GM10266 (cell line): ENCODE measurements around the gene ZC3H7B.

ENCODE experiments used
- DNase-seq: peaks from one replicate; pipeline ENCODE4 v3.0.0; 2012; ENCODE audit errors: extremely low spot score
- TF ChIP-seq, protein P1 (sequence below): IDR thresholded peaks from 2 replicates; pipeline ENCODE4 v1.5.1; 2012; ENCODE audit warnings: mild to moderate bottlenecking, low read depth; ENCODE audit not compliant: control insufficient read depth, insufficient read depth; ENCODE audit errors: missing control alignments

The ZC3H7B gene

DNA sequence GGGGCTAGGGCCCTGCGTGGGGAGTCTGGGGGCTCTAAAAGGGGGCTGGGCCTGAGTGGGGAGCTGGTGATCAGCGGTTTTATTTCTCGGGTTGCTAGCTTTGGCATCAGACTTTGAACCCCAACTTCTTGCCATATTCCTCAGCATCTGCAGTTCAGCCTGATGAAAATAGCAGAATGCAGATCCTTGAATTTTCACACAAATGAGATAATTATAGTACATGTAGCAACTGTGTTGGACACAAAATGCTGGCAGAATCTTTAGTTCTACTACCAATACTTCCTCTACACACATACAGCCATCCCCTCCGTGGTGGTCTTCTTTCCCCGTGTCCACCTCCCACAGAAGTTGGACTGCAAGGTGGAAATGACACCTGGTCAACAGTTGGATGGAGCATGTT, 1.5 kb downstream of the ZC3H7B start:
- DNase-seq: no peak
- TF ChIP-seq, protein P1, sequence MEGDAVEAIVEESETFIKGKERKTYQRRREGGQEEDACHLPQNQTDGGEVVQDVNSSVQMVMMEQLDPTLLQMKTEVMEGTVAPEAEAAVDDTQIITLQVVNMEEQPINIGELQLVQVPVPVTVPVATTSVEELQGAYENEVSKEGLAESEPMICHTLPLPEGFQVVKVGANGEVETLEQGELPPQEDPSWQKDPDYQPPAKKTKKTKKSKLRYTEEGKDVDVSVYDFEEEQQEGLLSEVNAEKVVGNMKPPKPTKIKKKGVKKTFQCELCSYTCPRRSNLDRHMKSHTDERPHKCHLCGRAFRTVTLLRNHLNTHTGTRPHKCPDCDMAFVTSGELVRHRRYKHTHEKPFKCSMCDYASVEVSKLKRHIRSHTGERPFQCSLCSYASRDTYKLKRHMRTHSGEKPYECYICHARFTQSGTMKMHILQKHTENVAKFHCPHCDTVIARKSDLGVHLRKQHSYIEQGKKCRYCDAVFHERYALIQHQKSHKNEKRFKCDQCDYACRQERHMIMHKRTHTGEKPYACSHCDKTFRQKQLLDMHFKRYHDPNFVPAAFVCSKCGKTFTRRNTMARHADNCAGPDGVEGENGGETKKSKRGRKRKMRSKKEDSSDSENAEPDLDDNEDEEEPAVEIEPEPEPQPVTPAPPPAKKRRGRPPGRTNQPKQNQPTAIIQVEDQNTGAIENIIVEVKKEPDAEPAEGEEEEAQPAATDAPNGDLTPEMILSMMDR: no peak

GRCh38 chr22:41305646-41306045, 4.3 kb downstream of the ZC3H7B start:
- no peak for DNase-seq
- TF ChIP-seq, protein P1: no peak

DNA sequence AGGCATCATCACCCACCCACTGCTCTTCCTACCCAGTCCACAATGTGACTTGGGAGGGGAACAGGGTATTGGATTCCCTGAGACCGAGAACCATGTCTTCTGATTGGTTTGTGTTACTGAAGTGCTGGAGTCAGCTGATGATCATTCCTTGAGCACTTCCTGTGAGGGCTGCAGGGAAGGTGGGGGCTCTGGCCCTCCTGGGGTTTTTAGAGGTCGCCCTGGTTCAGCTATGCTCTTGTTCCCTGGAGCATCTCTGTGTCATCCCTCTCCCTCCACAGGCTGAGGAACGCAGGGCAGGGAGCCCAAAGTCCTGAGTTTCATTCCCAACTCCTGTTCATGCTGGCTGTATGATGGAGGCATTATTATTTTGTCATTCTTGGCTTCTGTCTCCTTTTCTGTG, 6.7 kb downstream of the ZC3H7B start:
- TF ChIP-seq, protein P1: no peak
- no peak for DNase-seq

DNA sequence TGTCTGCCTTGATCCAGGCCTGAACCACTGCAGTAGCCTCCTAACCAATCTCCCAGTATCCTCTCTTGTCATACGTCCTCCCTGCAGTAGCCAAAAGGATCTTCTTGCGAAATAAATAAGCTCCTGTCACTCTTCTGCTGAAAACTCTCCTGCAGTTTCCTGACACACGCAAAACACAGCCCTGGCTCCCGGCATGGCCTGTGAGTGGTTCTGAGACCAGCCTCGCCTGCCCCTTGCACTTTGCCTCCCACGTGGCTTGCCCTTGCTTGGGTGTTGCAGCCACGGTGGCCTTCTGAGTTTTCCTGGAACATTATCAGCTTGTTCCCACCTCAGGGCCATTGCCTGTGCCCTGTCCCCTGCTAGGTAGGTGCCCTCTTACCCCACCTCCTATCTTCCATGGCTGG, 7.2 kb downstream of the ZC3H7B start:
- DNase-seq: no peak
- TF ChIP-seq, protein P1: no peak

DNA sequence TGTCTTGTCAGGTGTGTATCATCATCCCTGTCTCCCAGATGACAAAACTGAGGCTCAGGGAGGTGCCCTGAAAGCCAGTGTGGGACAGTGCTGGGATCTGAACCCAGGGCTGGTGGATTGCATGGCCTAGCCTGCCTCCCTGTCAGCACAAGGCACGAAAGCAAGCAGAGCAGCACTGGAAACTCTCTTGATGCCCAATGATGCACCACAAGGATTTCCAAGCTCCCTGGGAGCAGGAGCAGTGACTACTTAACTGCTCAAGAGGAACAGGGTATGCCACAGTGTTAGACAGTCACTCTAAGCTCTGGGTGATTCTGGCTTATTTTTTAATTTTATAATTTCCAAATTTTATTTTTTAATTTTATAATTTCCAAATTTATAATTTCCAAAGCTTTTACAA, 9.0 kb downstream of the ZC3H7B start:
- TF ChIP-seq, protein P1: no peak
- no peak for DNase-seq

DNA sequence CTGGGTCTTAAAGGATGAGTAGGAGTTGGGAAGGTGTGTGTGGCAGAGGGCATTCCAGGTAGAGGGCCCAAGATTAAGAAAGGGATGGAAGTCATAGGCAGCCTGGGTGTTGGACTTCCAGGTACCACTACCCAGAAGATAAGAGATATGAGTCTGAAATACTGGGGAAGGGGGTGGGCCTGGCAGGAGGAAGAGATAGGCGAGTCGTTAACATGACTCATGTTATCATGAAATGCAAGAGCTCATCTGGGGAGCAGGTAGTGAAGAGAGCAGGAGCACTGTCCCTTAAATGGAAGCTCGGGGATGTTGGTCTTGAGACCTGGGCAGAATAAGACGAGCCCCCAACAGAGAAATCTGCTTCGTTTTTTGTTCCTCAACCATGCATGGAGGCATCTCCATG, 10.2 kb downstream of the ZC3H7B start:
- TF ChIP-seq, protein P1: no peak
- DNase-seq: no peak

DNA sequence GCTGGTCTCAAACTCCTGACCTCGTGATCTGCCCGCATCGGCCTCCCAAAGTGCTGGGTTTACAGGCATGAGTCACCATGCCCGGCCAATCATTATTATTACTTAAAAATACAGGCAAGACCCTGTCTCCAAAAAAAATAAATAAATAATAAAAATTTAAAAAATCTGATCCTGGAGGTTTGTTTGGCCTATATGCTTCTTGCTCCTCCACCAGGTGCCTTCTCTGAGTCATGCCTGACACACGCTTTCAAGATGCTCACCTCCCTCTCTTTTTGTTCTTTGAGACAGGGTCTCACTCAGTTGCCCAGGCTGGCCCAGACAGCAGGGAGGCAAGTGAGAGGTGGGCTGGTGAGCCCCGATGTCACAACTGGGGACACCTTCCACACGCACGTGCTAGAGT, 13.5 kb downstream of the ZC3H7B start:
- DNase-seq: no peak
- TF ChIP-seq, protein P1: no peak

DNA sequence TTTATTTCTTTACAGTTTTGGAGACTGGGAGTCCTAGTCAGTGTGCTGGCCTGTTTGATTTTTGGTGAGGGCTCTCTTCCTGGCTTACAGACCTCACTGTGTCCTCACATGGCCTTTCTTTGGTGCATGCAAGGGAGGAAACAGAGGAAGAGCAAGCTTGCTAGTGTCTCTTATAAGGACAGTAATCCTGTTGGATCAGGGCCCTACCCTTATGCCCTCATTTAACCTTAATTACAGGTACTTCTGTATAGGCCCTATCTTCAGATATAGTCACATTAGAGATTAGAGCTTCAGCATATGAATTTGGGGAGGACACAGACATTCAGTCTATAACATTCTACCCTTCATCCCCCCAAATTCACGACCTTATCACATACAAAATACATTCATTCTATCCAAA, 14.3 kb downstream of the ZC3H7B start:
- TF ChIP-seq, protein P1: no peak
- no peak for DNase-seq
